Neutrophil (primary cell): ENCODE results near the gene ZBTB20.

ENCODE experiments used
- H3K27ac ChIP-seq: fragments of 200-600 bp; sonication (generic); 2 replicates; pipeline ENCODE4 v1.5.1; 2016; ENCODE audit warnings: mild to moderate bottlenecking, moderate library complexity
- H3K27me3 ChIP-seq: fragments of 200-600 bp; sonication (generic); 2 replicates; pipeline ENCODE4 v1.6.0; 2016; ENCODE audit warnings: mild to moderate bottlenecking
- H3K36me3 ChIP-seq: fragments of 200-600 bp; sonication (generic); 2 replicates; pipeline ENCODE4 v1.5.1; 2017
- H3K4me1 ChIP-seq, 2 experiments: fragments of 200-600 bp in 1 of 2; sonication (generic) in 1 of 2; 1 replicate in 1 of 2; 2 replicates in 1 of 2; pipeline versions ENCODE4 v1.5.1 to v1.6.1; 2013 to 2016; ENCODE audit warnings: low read depth in 1 of 2, low read length in 1 of 2, mild to moderate bottlenecking in 1 of 2, moderate library complexity in 1 of 2; ENCODE audit not compliant: control insufficient read depth in 1 of 2, insufficient read depth in 1 of 2
- H3K4me3 ChIP-seq, 2 experiments: fragments of 200-600 bp in 1 of 2; sonication (generic) in 1 of 2; 1 replicate in 1 of 2; 2 replicates in 1 of 2; pipeline ENCODE4 v1.5.1; 2013 to 2016; ENCODE audit warnings: low read depth in 1 of 2, low read length in 1 of 2, mild to moderate bottlenecking in 1 of 2, moderate library complexity in 1 of 2
- H3K9me3 ChIP-seq: fragments of 200-600 bp; sonication (generic); 2 replicates; pipeline ENCODE4 v1.5.1; 2016
- CTCF ChIP-seq: fragments of 200-600 bp; sonication (generic); IDR thresholded peaks from 2 replicates; pipeline ENCODE4 v1.5.1; 2016; ENCODE audit warnings: antibody characterized with exemption

Gene ZBTB20

GRCh38 chr3:114669614-114670013 lies 477.5 kb downstream of the ZBTB20 start:
- Histone ChIP-seq H3K9me3 (no peaks in the 10 kb centered on the region), H3K27me3 (no peaks in the 10 kb centered on the region), H3K4me1 (no peaks in the 10 kb centered on the region), H3K27ac (no peak overlapping the region), H3K4me3 (no peak overlapping the region), H3K36me3 (no peaks in the 10 kb centered on the region)
- no peak for TF ChIP-seq CTCF

- no peak overlapping the region for H3K4me3 ChIP-seq
- H3K27ac ChIP-seq: no peak overlapping the region
- no peaks in the 10 kb centered on the region for H3K9me3 ChIP-seq
- no peaks in the 10 kb centered on the region for H3K36me3 ChIP-seq
- H3K4me1 ChIP-seq: no peaks in the 10 kb centered on the region
- H3K27me3 ChIP-seq: no peaks in the 10 kb centered on the region
- no peak for TF ChIP-seq CTCF
Observed at GRCh38 chr3:114668099-114668498, 479.0 kb downstream of the ZBTB20 start.

- Histone ChIP-seq H3K36me3 (no peaks in the 10 kb centered on the region), H3K9me3 (no peaks in the 10 kb centered on the region), H3K27ac (no peak overlapping the region), H3K4me3 (no peak overlapping the region), H3K27me3 (no peaks in the 10 kb centered on the region), H3K4me1 (no peaks in the 10 kb centered on the region)
- TF ChIP-seq CTCF: no peak
Observed at GRCh38 chr3:114666623-114667022, 480.5 kb downstream of the ZBTB20 start.

- Histone ChIP-seq H3K4me1 (no peaks in the 10 kb centered on the region), H3K36me3 (no peaks in the 10 kb centered on the region)
- no peak for TF ChIP-seq CTCF
Observed at GRCh38 chr3:114664006-114664405, 483.1 kb downstream of the ZBTB20 start.

GRCh38 chr3:114660808-114661207 lies 486.3 kb downstream of the ZBTB20 start:
- no peak for TF ChIP-seq CTCF
- no peaks in the 10 kb centered on the region for H3K4me1 ChIP-seq
- no peaks in the 10 kb centered on the region for H3K9me3 ChIP-seq
- H3K4me3 ChIP-seq: no peak overlapping the region
- H3K36me3 ChIP-seq: no peaks in the 10 kb centered on the region
- H3K27ac ChIP-seq: no peak overlapping the region
- H3K27me3 ChIP-seq: no peaks in the 10 kb centered on the region

More at GRCh38 chr3:114664006-114664405, 483.1 kb downstream of the ZBTB20 start:
- Histone ChIP-seq H3K27ac (no peak overlapping the region), H3K9me3 (no peaks in the 10 kb centered on the region), H3K4me3 (no peak overlapping the region), H3K27me3 (no peaks in the 10 kb centered on the region)

- Histone ChIP-seq H3K27me3 (no peaks in the 10 kb centered on the region), H3K9me3 (no peaks in the 10 kb centered on the region), H3K4me3 (no peak overlapping the region), H3K36me3 (no peaks in the 10 kb centered on the region), H3K27ac (no peak overlapping the region), H3K4me1 (no peaks in the 10 kb centered on the region)
- no peak for TF ChIP-seq CTCF
Observed at GRCh38 chr3:114660124-114660523, 487.0 kb downstream of the ZBTB20 start.
